VCaP (cell line): Measurements from ENCODE around the gene ITPR1.

ENCODE experiments used
- H3K27ac ChIP-seq: fragments of 450-650 bp; 2 replicates; pipeline ENCODE4 v1.5.1; 2017
- CTCF ChIP-seq: fragments of 450-650 bp; conservative IDR thresholded peaks from 2 replicates; pipeline ENCODE4 v1.5.1; 2017; ENCODE audit warnings: mild to moderate bottlenecking, moderate library complexity

The ITPR1 gene

GRCh38 chr3:4497843-4498324 is 4.7 kb downstream of the ITPR1 start:
- no peak for TF ChIP-seq CTCF
- no peak overlapping the region for H3K27ac ChIP-seq

GRCh38 chr3:4498446-4498845 is 5.3 kb downstream of the ITPR1 start:
- no peak overlapping the region for H3K27ac ChIP-seq
- TF ChIP-seq CTCF, result no peak

GRCh38 chr3:4501437-4501836 is 8.3 kb downstream of the ITPR1 start:
- no peak for TF ChIP-seq CTCF
- H3K27ac ChIP-seq, result peak overlapping the region; percentile 85; the same call in 1 of the 2 replicates

- peak overlapping the region; percentile 85; the same call in 1 of the 2 replicates for H3K27ac ChIP-seq
- TF ChIP-seq CTCF, result no peak
Measured at GRCh38 chr3:4501927-4502326, 8.8 kb downstream of the ITPR1 start.

- H3K27ac ChIP-seq, result peak overlapping the region; percentile 85
- no peak for TF ChIP-seq CTCF
Measured at GRCh38 chr3:4503050-4503449, 9.9 kb downstream of the ITPR1 start.

GRCh38 chr3:4504340-4505261 is 11.5 kb downstream of the ITPR1 start:
- H3K27ac ChIP-seq, result peak overlapping the region; percentile 85
- TF ChIP-seq CTCF, result no peak

GRCh38 chr3:4505688-4506558 is 12.8 kb downstream of the ITPR1 start:
- peak overlapping the region; percentile 85 for H3K27ac ChIP-seq
- no peak for TF ChIP-seq CTCF
